ENCODE data around the gene NBPF26.
"Not testable (repeated sequence)": the region's sequence is repeated elsewhere in the genome, so short reads cannot be mapped to it uniquely, and the experiment has no call there.

Gene NBPF26

DNA sequence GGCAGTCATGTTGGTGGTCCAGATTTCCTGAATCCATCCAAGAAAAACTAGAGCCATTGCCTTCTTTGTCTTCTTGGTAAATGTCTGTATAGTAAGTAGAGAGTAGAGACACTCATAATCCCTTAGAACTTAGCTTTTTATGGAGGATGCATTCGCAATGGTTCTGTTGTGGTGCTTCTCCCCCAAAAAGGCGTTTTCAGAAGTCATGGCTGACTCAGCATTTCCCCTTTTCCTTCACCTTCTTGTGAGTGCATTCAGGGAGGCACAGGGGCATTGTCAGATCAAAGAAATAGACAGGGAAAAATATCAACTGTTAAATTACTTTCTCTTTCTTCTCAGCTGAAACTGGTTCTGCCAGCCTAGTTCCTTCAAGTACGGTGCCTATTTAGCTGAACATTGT lies 45.3 kb downstream of the NBPF26 start:
- H3K4me3 ChIP-seq (ENCODE audit: insufficient read depth, low read depth, low read length, poor library complexity, severe bottlenecking): not testable (repeated sequence)

DNA sequence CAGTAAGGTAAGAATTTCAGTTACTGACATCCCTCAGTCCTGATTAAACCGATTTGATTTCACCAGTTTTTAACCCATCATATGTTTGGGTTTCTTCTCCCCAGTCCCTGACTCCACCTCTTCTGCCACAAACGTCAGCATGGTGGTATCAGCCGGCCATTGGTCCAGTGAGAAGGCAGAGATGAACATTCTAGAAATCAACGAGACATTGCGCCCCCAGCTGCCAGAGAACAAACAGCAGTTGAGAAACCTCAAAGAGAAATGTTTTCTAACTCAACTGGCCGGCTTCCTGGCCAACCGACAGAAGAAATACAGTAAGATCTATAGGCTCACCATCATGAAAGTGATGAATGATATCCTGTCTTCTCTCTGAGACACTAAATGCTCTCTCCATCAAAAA lies 81.7 kb downstream of the NBPF26 start:
- not testable (repeated sequence) for DNase-seq; H3K4me1 ChIP-seq (ENCODE audit: control insufficient read depth, insufficient read depth, low read length, poor library complexity, severe bottlenecking); H3K36me3 ChIP-seq (ENCODE audit: control insufficient read depth, insufficient read depth, low read length); H3K27ac ChIP-seq (ENCODE audit: insufficient read depth, low read length, poor library complexity, severe bottlenecking); H3K27me3 ChIP-seq (replicated peaks; ENCODE audit: control insufficient read depth, insufficient read depth, low read length, poor library complexity, severe bottlenecking); H3K4me3 ChIP-seq (ENCODE audit: insufficient read depth, low read depth, low read length, poor library complexity, severe bottlenecking); H3K9me3 ChIP-seq (ENCODE audit: control insufficient read depth, low read length)

More for the DNA sequence above, 45.3 kb downstream of the NBPF26 start:
- DNase-seq; H3K36me3 ChIP-seq (ENCODE audit: control insufficient read depth, insufficient read depth, low read length); H3K9me3 ChIP-seq (ENCODE audit: control insufficient read depth, low read length); H3K27ac ChIP-seq (ENCODE audit: insufficient read depth, low read length, poor library complexity, severe bottlenecking); H3K4me1 ChIP-seq (ENCODE audit: control insufficient read depth, insufficient read depth, low read length, poor library complexity, severe bottlenecking); H3K27me3 ChIP-seq (replicated peaks; ENCODE audit: control insufficient read depth, insufficient read depth, low read length, poor library complexity, severe bottlenecking): not testable (repeated sequence)

DNA sequence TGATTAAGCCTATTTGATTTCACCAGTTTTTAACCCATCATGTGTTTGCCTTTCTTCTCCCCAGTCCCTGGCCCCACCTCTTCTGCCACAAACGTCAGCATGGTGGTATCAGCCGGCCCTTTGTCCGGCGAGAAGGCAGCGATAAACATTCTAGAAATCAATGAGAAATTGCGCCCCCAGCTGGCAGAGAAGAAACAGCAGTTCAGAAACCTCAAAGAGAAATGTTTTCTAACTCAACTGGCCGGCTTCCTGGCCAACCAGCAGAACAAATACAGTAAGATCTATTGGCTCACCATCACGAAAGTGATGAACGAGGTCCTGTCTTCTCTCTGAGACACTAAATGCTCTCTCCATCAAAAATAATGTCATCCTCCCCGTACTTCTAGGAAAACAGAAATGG lies 88.1 kb downstream of the NBPF26 start:
- not testable (repeated sequence) for H3K4me3 ChIP-seq (ENCODE audit: insufficient read depth, low read depth, low read length, poor library complexity, severe bottlenecking)
- peak in 2 of 3 donors; percentile 0 to 3 for DNase-seq

DNA sequence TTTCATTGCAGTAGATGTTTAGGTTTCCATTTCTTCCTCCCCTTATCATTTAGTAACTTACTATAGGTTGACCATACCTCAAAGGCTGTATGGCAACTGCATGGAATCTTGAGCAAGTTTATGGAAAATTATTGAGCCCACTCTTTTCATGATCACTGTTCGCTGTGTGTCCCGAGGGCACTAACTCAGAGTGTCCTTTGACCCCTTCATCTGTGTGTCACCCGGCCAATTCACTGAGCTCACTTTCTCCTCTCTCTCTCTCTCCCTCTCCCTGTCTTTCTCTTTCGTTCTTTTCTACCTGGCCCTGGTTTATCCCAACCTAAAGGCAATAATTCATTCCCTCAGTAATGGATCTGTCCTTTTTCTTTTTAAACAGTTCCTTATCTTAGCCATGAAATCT lies 101.3 kb downstream of the NBPF26 start:
- H3K4me1 ChIP-seq (ENCODE audit: control insufficient read depth, insufficient read depth, low read length, poor library complexity, severe bottlenecking); H3K4me3 ChIP-seq (ENCODE audit: insufficient read depth, low read depth, low read length, poor library complexity, severe bottlenecking); H3K36me3 ChIP-seq (ENCODE audit: control insufficient read depth, insufficient read depth, low read length); DNase-seq; H3K27ac ChIP-seq (ENCODE audit: insufficient read depth, low read length, poor library complexity, severe bottlenecking); H3K27me3 ChIP-seq (replicated peaks; ENCODE audit: control insufficient read depth, insufficient read depth, low read length, poor library complexity, severe bottlenecking); H3K9me3 ChIP-seq (ENCODE audit: control insufficient read depth, low read length): not testable (repeated sequence)

More for the DNA sequence above, 88.1 kb downstream of the NBPF26 start:
- not testable (repeated sequence) for H3K9me3 ChIP-seq (ENCODE audit: control insufficient read depth, low read length); H3K27me3 ChIP-seq (replicated peaks; ENCODE audit: control insufficient read depth, insufficient read depth, low read length, poor library complexity, severe bottlenecking); H3K36me3 ChIP-seq (ENCODE audit: control insufficient read depth, insufficient read depth, low read length); H3K4me1 ChIP-seq (ENCODE audit: control insufficient read depth, insufficient read depth, low read length, poor library complexity, severe bottlenecking); H3K27ac ChIP-seq (ENCODE audit: insufficient read depth, low read length, poor library complexity, severe bottlenecking)

DNA sequence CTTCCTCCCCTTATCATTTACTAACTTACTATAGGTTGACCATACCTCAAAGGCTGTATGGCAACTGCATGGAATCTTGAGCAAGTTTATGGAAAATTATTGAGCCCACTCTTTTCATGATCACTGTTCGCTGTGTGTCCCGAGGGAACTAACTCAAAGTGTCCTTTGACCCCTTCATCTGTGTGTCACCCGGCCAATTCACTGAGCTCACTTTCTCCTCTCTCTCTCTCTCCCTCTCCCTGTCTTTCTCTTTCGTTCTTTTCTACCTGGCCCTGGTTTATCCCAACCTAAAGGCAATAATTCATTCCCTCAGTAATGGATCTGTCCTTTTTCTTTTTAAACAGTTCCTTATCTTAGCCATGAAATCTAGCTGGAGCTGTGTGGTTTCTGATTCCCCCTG lies 102.9 kb downstream of the NBPF26 start:
- H3K36me3 ChIP-seq (ENCODE audit: control insufficient read depth, insufficient read depth, low read length); H3K27ac ChIP-seq (ENCODE audit: insufficient read depth, low read length, poor library complexity, severe bottlenecking); H3K4me3 ChIP-seq (ENCODE audit: insufficient read depth, low read depth, low read length, poor library complexity, severe bottlenecking); H3K27me3 ChIP-seq (replicated peaks; ENCODE audit: control insufficient read depth, insufficient read depth, low read length, poor library complexity, severe bottlenecking); H3K9me3 ChIP-seq (ENCODE audit: control insufficient read depth, low read length); H3K4me1 ChIP-seq (ENCODE audit: control insufficient read depth, insufficient read depth, low read length, poor library complexity, severe bottlenecking); DNase-seq: not testable (repeated sequence)

DNA sequence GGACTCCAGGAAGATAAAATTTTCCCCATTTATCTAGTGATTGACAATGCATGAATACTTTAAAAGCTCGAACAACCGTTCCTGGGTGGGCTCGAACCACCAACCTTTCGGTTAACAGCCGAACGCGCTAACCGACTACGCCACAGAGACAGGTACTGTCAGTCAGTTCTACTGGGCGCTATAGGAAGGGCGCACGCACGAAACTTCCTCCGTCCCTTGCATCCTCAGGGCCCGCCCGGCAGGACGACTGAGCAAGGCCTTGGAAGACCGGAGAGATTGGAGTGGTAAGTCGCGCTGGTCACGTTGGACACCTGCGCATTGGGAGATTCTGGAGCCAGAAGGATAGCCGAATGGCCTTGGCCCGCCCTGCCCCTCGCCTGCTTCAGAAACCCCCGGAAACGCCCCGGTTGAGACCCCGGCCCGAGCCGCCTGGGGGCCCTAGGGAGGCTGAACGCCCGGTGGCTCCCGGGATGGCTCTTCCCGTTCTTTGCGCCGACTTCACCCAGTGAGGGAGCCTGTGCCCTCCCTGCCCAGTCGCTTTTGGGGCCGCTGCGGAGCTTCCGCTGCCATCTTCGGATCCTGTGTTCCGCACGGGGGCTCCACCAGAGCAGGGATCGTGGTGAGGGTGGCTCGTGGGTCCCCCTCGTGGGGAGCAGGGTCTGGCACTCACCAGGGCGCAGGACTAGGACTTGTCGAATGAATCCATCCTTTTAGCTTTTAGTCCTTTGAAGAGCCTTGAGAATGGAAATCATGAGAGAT lies 120.6 kb downstream of the NBPF26 start:
- DNase-seq: peak; percentile 58 to 77 (median 72)
- not testable (repeated sequence) for H3K4me1 ChIP-seq (ENCODE audit: control insufficient read depth, insufficient read depth, low read length, poor library complexity, severe bottlenecking); H3K36me3 ChIP-seq (ENCODE audit: control insufficient read depth, insufficient read depth, low read length); H3K9me3 ChIP-seq (ENCODE audit: control insufficient read depth, low read length); H3K27me3 ChIP-seq (replicated peaks; ENCODE audit: control insufficient read depth, insufficient read depth, low read length, poor library complexity, severe bottlenecking)
- H3K4me3 ChIP-seq (ENCODE audit: insufficient read depth, low read depth, low read length, poor library complexity, severe bottlenecking): peak overlapping the region; percentile 55
- peak overlapping the region; percentile 70 for H3K27ac ChIP-seq (ENCODE audit: insufficient read depth, low read length, poor library complexity, severe bottlenecking)

DNA sequence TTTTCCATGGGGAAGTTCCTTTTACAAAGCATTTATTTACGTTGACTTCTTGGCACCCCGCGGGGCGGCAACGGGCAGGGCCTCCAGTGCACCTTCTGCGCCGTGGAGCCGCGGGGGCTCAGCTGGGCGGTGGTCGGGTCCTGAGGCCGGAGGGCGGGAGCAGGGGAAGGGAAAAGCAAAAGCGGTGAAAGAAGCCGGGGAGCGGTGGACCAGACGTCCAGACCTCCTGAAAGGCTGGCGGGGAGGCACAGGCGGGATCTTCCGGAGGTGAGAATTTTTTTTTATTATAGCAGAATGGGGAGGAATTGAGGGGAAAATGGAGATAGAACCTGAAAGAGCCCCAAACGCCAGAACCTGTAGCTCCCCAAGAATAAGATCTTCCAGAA lies 121.2 kb downstream of the NBPF26 start:
- H3K4me3 ChIP-seq (ENCODE audit: insufficient read depth, low read depth, low read length, poor library complexity, severe bottlenecking): peak overlapping the region; percentile 55
- H3K4me1 ChIP-seq (ENCODE audit: control insufficient read depth, insufficient read depth, low read length, poor library complexity, severe bottlenecking); H3K36me3 ChIP-seq (ENCODE audit: control insufficient read depth, insufficient read depth, low read length); DNase-seq; H3K27me3 ChIP-seq (replicated peaks; ENCODE audit: control insufficient read depth, insufficient read depth, low read length, poor library complexity, severe bottlenecking); H3K9me3 ChIP-seq (ENCODE audit: control insufficient read depth, low read length); H3K27ac ChIP-seq (ENCODE audit: insufficient read depth, low read length, poor library complexity, severe bottlenecking): not testable (repeated sequence)

DNA sequence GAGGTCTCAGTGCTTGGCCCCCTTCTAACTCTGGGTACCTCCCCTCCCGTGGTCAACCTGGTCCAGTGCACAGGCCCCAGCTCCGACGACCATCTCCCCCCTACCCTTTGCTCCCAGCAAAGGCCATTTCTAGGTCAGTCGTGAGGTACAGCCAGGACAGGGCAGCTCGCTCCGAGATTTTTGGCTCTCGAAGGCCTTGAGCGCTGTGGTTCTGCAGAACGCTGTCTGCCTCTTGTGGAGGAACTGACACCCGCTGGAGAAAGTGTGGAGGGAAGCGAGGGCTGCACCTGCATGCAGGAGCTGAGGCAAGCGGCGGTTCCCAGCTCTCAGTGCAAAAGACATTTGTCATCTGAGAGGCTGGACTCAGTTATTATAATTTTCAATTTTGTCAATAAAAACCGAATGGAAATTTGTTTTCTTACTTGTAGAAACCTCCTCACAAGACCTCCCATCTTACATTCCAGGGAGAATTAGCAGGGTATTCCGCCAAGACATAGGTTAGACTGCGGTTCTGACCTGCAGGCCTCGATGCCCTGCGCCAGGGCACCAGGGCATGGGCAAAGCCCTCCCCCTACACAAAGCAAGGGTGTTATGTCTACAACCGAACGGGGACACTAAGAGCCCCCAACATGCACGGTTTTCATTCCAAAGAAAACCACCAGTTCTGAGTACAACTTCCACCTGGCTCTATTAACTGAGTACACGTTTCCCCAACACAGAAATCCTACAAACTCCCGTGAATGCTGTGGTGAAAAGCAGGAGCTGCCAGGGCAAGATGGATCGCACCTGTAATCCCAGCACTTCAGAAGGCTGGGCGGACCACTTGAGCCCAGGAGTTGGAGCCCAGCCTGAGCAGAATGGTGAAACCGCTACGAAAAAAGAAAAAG lies 125.9 kb downstream of the NBPF26 start:
- not testable (repeated sequence) for H3K9me3 ChIP-seq (ENCODE audit: control insufficient read depth, low read length); H3K4me1 ChIP-seq (ENCODE audit: control insufficient read depth, insufficient read depth, low read length, poor library complexity, severe bottlenecking); H3K27me3 ChIP-seq (replicated peaks; ENCODE audit: control insufficient read depth, insufficient read depth, low read length, poor library complexity, severe bottlenecking); H3K36me3 ChIP-seq (ENCODE audit: control insufficient read depth, insufficient read depth, low read length)
- Histone ChIP-seq H3K4me3 (ENCODE audit: insufficient read depth, low read depth, low read length, poor library complexity, severe bottlenecking) (peak overlapping the region; percentile 40), H3K27ac (ENCODE audit: insufficient read depth, low read length, poor library complexity, severe bottlenecking) (peak overlapping the region; percentile 69)
- DNase-seq: peak; percentile 10 to 19 (median 18)

DNA sequence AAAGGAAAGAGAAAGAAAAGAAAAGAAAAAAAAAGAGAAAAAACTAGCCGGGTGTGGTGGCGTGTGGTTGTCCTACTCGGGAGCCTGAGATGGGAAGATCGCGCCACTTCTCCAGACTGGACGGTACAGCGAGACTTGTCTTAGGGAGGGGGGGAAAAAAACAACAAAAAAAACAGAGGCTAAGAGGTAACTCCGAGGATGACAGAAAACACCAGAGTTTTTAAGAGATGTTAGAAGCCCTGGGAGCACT lies 126.5 kb downstream of the NBPF26 start:
- H3K4me3 ChIP-seq (ENCODE audit: insufficient read depth, low read depth, low read length, poor library complexity, severe bottlenecking): peak overlapping the region; percentile 40
- H3K27ac ChIP-seq (ENCODE audit: insufficient read depth, low read length, poor library complexity, severe bottlenecking): peak overlapping the region; percentile 69

DNA sequence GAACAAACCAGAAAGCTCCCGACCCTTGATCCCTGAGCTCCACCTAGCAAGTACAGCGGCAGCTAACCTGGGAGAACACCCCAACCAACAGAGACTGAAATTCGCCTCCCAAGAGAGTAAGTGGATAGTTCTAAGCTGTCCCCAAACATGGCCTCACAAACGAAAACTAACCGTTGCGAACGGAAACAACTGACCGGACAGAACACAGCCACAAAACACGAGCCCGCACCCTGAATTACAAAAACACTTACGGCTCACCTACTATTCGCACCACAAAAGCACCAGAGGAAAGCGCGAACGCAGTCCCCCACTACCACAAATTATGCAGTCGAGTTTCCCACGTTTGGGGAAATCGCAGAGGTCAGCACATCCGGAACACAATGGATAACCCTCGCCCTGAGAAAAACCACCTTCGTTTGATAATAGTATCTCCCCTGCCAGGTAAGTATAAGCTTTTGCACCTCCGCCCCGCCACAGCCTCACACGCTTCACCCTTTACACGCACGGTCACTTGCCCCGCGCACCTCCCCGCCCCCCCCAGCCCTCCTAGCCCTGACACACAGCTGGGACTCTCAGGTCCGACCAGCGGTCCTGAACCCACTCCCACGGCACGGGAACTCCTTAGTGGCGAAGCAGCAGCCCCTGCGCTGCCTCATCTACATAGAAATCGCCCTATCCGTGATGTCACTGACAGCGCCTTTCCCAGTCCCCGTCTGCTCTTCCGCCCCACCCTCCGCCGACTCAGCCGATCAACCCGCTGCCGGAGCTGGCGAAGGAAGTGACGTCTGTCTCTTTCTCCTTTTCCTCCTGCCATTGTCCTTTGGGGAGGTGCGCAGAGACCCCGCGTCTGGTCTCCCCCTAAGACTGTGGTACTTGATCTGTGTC lies 127.0 kb downstream of the NBPF26 start:
- H3K4me1 ChIP-seq (ENCODE audit: control insufficient read depth, insufficient read depth, low read length, poor library complexity, severe bottlenecking); H3K27me3 ChIP-seq (replicated peaks; ENCODE audit: control insufficient read depth, insufficient read depth, low read length, poor library complexity, severe bottlenecking); H3K36me3 ChIP-seq (ENCODE audit: control insufficient read depth, insufficient read depth, low read length); H3K9me3 ChIP-seq (ENCODE audit: control insufficient read depth, low read length): not testable (repeated sequence)
- DNase-seq: peak; percentile 64 to 84 (median 83)
- Histone ChIP-seq H3K27ac (ENCODE audit: insufficient read depth, low read length, poor library complexity, severe bottlenecking) (peak overlapping the region; percentile 69), H3K4me3 (ENCODE audit: insufficient read depth, low read depth, low read length, poor library complexity, severe bottlenecking) (peak overlapping the region; percentile 40)

More for the DNA sequence above, 126.5 kb downstream of the NBPF26 start:
- H3K4me1 ChIP-seq (ENCODE audit: control insufficient read depth, insufficient read depth, low read length, poor library complexity, severe bottlenecking); H3K27me3 ChIP-seq (replicated peaks; ENCODE audit: control insufficient read depth, insufficient read depth, low read length, poor library complexity, severe bottlenecking); DNase-seq; H3K36me3 ChIP-seq (ENCODE audit: control insufficient read depth, insufficient read depth, low read length); H3K9me3 ChIP-seq (ENCODE audit: control insufficient read depth, low read length): not testable (repeated sequence)
